T-helper 1 cell treated with Interleukin-12 subunit alpha and Interleukin-12 subunit beta and Interleukin-4 antibody, amounts not matched to agents 30 μg/mL and 1 μg/mL, for 36 hours (primary cell): Measurements from ENCODE around the gene F2.

Source experiments
- H3K27ac Mint-ChIP-seq: one replicate; pipeline ENCODE4 v1.8.0; 2021; ENCODE audit warnings: mild to moderate bottlenecking, mixed read lengths
- H3K27me3 Mint-ChIP-seq: one replicate; pipeline ENCODE4 v1.8.0; 2021; ENCODE audit warnings: low read depth, mixed read lengths
- H3K36me3 Mint-ChIP-seq: one replicate; pipeline ENCODE4 v1.8.0; 2021; ENCODE audit warnings: low read depth, mixed read lengths
- H3K4me1 Mint-ChIP-seq: one replicate; pipeline ENCODE4 v1.8.0; 2021; ENCODE audit warnings: low read depth, mixed read lengths
- H3K4me3 Mint-ChIP-seq: one replicate; pipeline ENCODE4 v1.8.0; 2021; ENCODE audit warnings: mild to moderate bottlenecking, moderate library complexity, mixed read lengths
- H3K9me3 Mint-ChIP-seq: one replicate; pipeline ENCODE4 v1.8.0; 2021; ENCODE audit warnings: mixed read lengths

F2 gene

DNA sequence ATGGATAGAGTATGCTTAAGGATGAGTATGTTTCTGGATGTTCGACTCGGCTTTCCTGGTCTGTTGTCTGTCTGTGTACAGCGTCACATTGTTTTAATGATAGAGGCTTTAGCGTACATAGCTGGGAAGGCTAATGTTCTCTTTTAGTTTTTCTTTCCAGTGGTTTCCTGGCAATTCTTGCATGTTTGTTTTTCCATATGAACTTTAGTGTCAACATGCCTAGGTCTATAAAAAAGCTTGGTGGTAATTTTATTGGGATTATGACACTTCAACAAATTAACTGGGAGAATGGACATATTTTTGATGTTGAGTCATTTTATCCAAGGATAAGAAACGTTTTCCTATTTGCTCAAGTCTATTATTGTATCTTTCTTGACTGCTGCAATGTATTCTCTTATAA lies 17.6 kb downstream of the F2 start:
- Mint-ChIP-seq H3K27me3 (no peaks in the 10 kb centered on the region), H3K9me3 (no peaks in the 10 kb centered on the region), H3K4me3 (no peak overlapping the region), H3K36me3 (peaks cover 4% of the 10 kb centered on the region), H3K27ac (no peak overlapping the region), H3K4me1 (no peaks in the 10 kb centered on the region)

DNA sequence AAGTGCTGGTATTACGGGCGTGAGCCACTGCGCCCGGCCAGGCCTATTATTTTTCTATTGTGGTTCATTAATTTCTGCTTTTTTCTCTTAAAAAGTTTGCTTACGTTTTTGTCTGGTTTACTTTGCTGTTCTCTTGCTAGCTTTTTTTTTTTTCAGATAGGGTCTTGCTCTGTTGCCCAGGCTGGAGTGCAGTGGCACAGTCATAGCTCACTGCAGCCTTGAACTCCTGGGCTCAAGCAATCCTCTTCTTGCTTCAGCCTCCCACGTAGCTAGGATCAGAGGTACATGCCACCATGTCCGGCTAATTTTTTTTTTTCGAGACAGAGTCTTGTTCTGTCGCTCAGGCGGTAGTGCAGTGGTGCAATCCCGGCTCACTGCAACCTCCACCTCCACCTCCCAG lies 18.7 kb downstream of the F2 start:
- Mint-ChIP-seq H3K36me3 (peaks cover 15% of the 10 kb centered on the region), H3K9me3 (no peaks in the 10 kb centered on the region), H3K27ac (no peak overlapping the region), H3K4me1 (no peaks in the 10 kb centered on the region), H3K4me3 (no peak overlapping the region), H3K27me3 (no peaks in the 10 kb centered on the region)

DNA sequence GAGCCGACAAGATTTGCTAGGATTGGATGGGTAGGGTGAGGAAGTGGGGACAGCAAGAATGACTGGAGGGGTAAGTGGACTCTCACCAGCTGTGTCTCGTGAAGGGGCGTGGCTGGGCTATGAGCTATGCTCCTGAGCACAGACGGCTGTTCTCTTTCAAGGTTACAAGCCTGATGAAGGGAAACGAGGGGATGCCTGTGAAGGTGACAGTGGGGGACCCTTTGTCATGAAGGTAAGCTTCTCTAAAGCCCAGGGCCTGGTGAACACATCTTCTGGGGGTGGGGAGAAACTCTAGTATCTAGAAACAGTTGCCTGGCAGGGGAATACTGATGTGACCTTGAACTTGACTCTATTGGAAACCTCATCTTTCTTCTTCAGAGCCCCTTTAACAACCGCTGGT lies 19.9 kb downstream of the F2 start:
- Mint-ChIP-seq H3K4me1 (no peaks in the 10 kb centered on the region), H3K4me3 (no peak overlapping the region), H3K27ac (no peak overlapping the region), H3K9me3 (no peaks in the 10 kb centered on the region), H3K36me3 (peaks cover 21% of the 10 kb centered on the region), H3K27me3 (no peaks in the 10 kb centered on the region)

DNA sequence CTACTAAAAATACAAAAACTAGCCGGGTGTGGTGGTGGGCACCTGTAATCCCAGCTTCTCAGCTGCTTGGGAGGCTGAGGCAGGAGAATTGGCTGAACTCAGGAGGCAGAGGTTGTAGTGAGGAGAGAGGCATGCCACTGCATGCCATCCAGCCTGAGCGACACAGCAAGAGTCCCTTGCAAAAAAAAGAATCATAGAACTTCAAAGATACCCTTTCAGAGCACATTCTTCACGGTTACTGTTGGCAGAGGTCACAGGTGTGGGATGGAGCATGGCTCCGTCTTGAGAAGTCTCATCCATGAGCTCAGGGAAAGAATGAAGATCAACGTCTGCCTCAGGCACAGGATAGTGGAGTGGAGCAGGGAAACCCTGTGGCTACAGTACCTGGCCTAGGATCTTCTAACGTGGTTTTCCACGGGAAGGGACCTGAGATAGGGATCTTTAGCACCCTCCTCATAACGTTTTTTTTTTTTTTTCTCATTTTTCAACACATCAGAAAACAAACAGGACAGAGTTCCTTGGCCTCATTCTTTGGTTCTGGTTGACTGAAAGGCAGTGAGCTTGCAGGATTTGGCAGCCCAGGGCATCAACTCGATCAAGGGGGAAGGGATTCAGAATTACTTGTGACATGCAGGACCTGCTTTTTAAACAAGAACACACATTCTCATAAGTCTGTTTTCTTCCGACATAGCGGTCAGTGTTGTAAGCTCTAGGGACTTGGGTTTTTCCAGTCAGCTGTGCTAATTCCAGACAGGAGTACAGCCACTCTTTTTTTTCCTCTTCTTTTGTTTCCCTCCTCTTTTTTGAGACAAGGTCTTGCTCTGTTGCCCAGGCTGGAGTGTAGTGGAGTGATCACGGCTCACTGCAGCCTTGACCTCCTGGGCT lies 22.8 kb downstream of the F2 start:
- peaks cover 34% of the 10 kb centered on the region for H3K36me3 Mint-ChIP-seq
- H3K27ac Mint-ChIP-seq, result no peak overlapping the region

DNA sequence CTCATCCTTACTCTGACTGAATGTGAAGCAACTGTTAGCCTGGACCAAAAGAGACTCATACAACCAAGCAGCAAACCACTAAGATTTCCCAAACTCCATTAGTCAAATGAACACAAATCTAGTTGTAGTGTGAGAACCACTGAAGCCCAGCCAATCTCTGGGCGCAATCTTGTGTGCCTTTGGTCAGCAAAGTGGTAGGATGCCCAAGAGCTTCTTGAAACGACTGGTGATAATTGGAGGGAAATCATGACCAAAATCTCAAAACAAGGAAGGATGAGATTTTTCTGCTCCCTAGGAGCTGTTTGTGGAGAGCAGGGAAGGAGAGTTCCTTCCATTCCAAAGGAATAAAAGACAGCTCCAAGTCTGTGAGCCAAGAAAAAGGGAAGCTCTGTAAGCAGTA lies 24.0 kb downstream of the F2 start:
- no peaks in the 10 kb centered on the region for H3K9me3 Mint-ChIP-seq

More for the DNA sequence above, 22.8 kb downstream of the F2 start:
- H3K27me3 Mint-ChIP-seq, result no peaks in the 10 kb centered on the region
- H3K4me3 Mint-ChIP-seq, result no peak overlapping the region
- no peaks in the 10 kb centered on the region for H3K9me3 Mint-ChIP-seq
- no peaks in the 10 kb centered on the region for H3K4me1 Mint-ChIP-seq

DNA sequence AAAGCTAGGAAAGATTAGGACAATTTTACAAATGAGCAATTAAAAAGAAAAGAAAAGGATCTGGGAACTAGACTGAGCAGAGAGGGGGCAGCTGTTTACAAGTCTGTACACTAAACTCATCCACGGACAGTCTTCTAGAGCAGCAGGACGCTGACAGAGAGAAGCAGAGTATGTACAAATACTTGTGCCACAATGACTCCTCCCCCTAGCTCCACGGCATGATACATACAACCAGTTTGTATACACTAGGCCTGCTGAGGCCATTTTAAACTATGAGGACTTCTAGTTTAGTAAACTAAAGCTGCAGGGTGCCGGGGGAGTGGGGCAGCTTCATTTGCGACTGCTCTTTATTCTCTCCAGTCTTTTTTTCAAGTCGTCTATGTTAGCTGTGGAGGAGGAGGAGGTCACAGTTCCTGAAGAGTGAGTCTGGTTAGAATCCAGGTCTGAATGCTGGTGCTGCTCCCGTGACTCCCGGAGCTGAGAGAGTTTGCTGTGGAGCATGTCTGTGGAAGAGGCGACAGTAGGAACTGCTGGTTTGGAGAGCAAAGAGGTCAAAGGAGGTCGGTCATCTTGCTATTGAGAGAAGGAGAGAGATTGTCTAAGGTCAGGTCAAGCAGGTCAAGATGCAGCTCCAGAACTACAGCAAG lies 24.8 kb downstream of the F2 start:
- H3K36me3 Mint-ChIP-seq, result peaks cover 42% of the 10 kb centered on the region
- H3K27me3 Mint-ChIP-seq, result no peaks in the 10 kb centered on the region
- H3K4me1 Mint-ChIP-seq, result no peaks in the 10 kb centered on the region
- no peak overlapping the region for H3K4me3 Mint-ChIP-seq
- no peak overlapping the region for H3K27ac Mint-ChIP-seq
- H3K9me3 Mint-ChIP-seq, result no peaks in the 10 kb centered on the region

More for the DNA sequence above, 24.0 kb downstream of the F2 start:
- Mint-ChIP-seq H3K27ac (no peak overlapping the region), H3K36me3 (peaks cover 39% of the 10 kb centered on the region), H3K4me1 (no peaks in the 10 kb centered on the region), H3K27me3 (no peaks in the 10 kb centered on the region), H3K4me3 (no peak overlapping the region)

DNA sequence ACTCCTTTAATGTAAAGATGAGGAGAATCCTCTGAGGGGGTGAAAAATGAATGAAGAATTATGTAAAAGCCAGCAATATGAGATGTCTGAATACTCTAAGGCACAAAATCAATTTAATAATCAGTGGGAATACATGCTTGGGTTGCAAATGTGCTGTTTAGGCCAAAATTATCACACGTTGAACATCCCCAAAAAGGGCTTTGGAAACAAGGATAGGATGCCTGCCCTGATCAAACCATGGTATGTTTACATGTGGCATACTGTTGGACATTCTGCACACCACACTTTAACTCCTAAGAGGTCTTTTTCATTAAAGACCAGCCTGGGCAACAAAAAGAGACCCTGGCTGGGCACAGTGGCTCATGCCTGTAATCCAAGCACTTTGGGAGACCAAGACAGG lies 26.3 kb downstream of the F2 start:
- Mint-ChIP-seq H3K9me3 (no peaks in the 10 kb centered on the region), H3K27ac (no peak overlapping the region), H3K4me1 (no peaks in the 10 kb centered on the region), H3K36me3 (peaks cover 50% of the 10 kb centered on the region), H3K4me3 (no peak overlapping the region), H3K27me3 (no peaks in the 10 kb centered on the region)

DNA sequence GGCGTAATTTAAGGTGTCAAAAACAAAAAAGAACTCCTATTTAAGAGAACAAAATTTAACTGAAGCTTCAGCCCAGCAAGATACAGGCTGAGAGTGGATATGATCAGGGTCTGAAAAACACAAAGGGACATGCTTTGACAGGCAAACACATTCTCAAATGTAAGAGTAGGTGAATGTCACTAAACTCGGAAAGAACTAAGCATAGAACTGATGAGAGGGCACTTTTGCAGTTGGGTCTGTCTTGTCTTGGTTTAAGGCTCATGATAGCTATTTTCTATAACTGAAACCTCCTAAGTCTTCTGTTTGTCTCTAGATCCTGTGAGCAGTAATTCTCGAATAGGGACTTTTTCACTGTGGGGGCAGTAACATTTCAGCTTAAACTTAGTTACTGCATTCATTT lies 27.0 kb downstream of the F2 start:
- Mint-ChIP-seq H3K4me1 (no peaks in the 10 kb centered on the region), H3K27ac (no peak overlapping the region), H3K36me3 (peaks cover 56% of the 10 kb centered on the region), H3K9me3 (no peaks in the 10 kb centered on the region), H3K27me3 (no peaks in the 10 kb centered on the region), H3K4me3 (no peak overlapping the region)

DNA sequence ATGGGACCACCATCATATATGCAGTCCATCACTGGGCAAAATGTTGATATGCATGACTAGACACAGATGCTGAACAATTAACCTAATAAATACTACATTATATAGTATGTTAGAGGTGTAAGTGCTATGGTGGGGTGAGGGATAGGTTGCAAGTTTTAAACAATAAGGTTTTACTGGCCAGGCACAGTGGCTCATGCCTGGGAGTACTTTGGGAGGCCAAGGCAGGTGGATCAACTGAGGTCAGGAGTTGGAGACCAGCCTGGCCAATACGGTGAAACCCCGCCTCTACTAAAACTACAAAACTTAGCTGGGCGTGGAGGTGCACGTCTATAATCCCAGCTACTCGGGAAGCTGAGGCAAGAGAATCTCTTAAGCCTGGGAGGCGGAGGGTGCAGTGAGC lies 28.1 kb downstream of the F2 start:
- H3K27me3 Mint-ChIP-seq, result no peaks in the 10 kb centered on the region
- H3K4me3 Mint-ChIP-seq, result no peak overlapping the region
- no peaks in the 10 kb centered on the region for H3K4me1 Mint-ChIP-seq
- H3K9me3 Mint-ChIP-seq, result no peaks in the 10 kb centered on the region
- no peak overlapping the region for H3K27ac Mint-ChIP-seq
- H3K36me3 Mint-ChIP-seq, result peaks cover 55% of the 10 kb centered on the region

DNA sequence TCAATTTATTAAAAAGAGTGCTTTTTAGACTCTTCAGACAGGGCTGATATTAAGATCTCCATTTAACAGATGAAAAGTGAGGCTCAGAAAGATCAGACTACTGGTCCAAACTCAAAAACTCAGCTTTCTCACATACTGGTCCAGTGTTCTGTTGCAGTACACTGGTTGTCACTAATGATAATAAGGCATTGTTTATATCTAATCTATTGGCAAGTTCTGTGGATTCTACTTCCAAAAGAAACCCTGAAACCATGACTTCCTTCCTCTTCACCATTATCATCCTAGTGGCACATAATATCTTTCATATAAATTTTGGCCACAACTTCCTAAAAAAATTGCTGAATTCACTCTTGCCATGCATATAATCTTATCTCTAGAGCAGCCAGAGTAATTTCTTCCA lies 36.9 kb downstream of the F2 start:
- no peaks in the 10 kb centered on the region for H3K27me3 Mint-ChIP-seq
- no peak overlapping the region for H3K27ac Mint-ChIP-seq
- H3K4me1 Mint-ChIP-seq, result no peaks in the 10 kb centered on the region
- no peak overlapping the region for H3K4me3 Mint-ChIP-seq
- peaks cover 53% of the 10 kb centered on the region for H3K36me3 Mint-ChIP-seq
- H3K9me3 Mint-ChIP-seq, result no peaks in the 10 kb centered on the region

DNA sequence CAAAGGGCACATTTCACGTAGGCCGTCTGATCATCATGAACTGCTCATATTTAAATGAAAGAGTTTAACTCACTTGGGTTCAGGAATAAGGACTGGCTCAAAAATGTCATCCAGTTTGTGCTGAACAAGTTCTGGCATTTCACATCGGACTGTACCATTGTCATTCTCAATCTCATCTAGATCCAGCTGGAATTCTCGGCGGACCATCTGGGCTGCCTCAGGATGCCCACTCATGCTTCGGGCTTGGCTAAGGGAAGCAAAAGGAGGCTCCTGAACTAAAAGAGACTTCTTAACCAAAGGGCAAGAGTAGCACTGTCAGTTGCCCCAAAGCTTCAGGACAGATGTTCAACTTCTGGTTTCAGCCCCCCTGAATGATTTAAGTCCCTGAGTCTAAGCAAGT lies 40.2 kb downstream of the F2 start:
- no peaks in the 10 kb centered on the region for H3K4me1 Mint-ChIP-seq
- H3K27ac Mint-ChIP-seq, result no peak overlapping the region
- no peak overlapping the region for H3K4me3 Mint-ChIP-seq
- no peaks in the 10 kb centered on the region for H3K9me3 Mint-ChIP-seq
- H3K27me3 Mint-ChIP-seq, result no peaks in the 10 kb centered on the region
- peaks cover 60% of the 10 kb centered on the region for H3K36me3 Mint-ChIP-seq

DNA sequence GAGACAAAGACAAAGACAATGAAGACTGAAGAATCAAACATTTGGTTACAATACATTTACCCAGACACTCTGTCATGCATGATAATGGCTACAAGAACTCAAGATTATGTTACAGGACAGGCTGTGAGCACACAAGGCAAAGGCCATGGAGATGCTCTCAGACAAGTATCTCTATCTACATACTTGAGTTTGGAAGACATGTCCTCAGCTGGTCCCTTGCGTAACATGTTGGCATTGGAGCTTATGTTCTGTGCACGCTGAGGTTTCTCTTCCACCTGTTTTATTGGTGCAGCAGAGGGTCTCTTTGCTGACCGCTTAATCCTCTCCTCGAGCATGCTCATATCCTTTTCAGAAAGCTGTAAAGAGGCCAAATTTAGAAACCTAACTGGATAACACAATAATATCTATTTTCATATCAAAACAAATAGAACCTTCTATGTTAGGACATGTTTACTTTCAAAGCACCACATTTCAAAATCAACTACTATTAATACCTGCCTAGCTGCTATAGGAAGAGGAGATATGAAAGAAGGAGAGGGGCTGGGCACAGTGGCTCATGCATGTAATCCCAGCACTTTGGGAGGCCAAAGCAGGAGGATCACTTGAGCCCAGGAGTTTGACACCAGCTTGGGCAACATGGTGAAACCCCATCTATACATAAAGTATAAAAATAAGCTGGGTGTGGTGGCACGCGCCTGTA lies 41.6 kb downstream of the F2 start:
- no peaks in the 10 kb centered on the region for H3K27me3 Mint-ChIP-seq
- H3K9me3 Mint-ChIP-seq, result no peaks in the 10 kb centered on the region
- no peak overlapping the region for H3K4me3 Mint-ChIP-seq
- H3K27ac Mint-ChIP-seq, result no peak overlapping the region
- H3K36me3 Mint-ChIP-seq, result peaks cover 57% of the 10 kb centered on the region
- H3K4me1 Mint-ChIP-seq, result no peaks in the 10 kb centered on the region

DNA sequence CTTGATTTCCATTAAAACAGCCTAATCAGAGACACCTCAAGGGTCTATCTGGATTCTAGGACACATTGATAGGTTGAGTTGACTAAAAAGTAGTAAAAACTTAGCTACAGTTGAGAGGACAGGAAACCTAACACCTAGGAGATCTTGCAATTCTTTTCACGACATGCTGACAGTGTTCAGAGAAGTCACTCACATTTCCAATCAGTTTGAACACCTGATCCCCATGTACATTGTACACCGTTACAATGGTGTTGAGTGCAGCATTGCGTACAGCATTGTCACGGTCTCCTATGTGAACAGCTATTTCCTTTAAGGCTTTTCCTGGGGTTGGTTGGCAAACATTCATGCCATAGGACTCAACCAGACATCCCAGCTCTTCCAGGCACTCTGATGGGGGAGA lies 42.8 kb downstream of the F2 start:
- Mint-ChIP-seq H3K4me3 (no peak overlapping the region), H3K36me3 (peaks cover 52% of the 10 kb centered on the region)

DNA sequence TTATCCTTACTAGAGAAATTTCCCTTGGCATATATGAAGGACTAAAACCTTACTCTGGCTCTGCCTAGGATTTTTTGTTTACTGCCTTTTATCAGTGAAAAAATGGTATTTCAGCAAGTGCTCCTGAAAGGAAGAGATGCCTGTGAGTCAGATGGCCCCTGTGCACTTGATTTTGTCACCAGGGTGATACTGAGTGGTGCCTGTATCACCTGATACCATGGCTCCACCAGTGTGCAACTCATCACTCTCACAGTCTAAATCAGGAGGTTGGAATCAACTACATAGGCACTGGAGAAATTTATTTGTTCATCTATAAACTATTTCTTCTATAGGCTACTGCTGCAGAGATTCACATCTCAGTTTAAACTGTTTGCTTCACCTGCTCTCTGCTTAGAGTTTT lies 43.2 kb downstream of the F2 start:
- Mint-ChIP-seq H3K9me3 (no peaks in the 10 kb centered on the region), H3K4me3 (no peak overlapping the region), H3K36me3 (peaks cover 52% of the 10 kb centered on the region), H3K4me1 (no peaks in the 10 kb centered on the region), H3K27ac (no peak overlapping the region), H3K27me3 (no peaks in the 10 kb centered on the region)

More for the DNA sequence above, 42.8 kb downstream of the F2 start:
- no peak overlapping the region for H3K27ac Mint-ChIP-seq
- no peaks in the 10 kb centered on the region for H3K4me1 Mint-ChIP-seq
- H3K9me3 Mint-ChIP-seq, result no peaks in the 10 kb centered on the region
- no peaks in the 10 kb centered on the region for H3K27me3 Mint-ChIP-seq

DNA sequence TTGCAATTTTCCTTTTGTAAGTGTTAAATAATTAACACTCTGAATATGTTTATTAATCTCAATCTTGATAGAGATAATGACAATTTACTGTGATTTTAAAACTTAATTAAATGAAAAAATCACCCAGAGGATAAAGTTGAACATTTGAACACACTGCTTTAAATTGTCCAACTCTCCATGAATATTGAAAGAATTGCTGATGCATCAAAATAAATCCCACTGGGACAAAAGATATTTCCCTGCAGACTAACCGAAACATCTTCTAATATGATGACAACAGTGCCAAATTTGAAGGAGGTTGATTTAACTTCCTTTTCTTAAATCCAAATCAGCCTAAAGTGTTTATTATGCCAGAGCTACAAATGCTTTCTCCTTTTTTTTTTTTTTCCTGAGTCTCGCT lies 47.6 kb downstream of the F2 start:
- Mint-ChIP-seq H3K4me1 (no peaks in the 10 kb centered on the region), H3K27me3 (no peaks in the 10 kb centered on the region), H3K9me3 (no peaks in the 10 kb centered on the region), H3K4me3 (no peak overlapping the region), H3K36me3 (peaks cover 37% of the 10 kb centered on the region), H3K27ac (no peak overlapping the region)
